NK-92 treated with Interleukin-12 subunit alpha and Interleukin-12 subunit beta, amount 100 ng/mL, for 24 hours (cell line): ENCODE results near the gene EEF1A1.
"Not testable (repeated sequence)": the region's sequence is repeated elsewhere in the genome, so short reads cannot be mapped to it uniquely, and the experiment has no call there.

ENCODE experiments used
- DNase-seq: peaks from one replicate; lab custom pipeline; 2025; lab: John Stamatoyannopoulos, UW

The EEF1A1 gene

GRCh38 chr6:73520688-73521350 is at the start of gene EEF1A1:
Gene EEF1A1 (minus strand): TSS chr6:73521032. CDS start chr6:73520026, 1,006 bp downstream.
- peak; percentile 99 for DNase-seq

DNA sequence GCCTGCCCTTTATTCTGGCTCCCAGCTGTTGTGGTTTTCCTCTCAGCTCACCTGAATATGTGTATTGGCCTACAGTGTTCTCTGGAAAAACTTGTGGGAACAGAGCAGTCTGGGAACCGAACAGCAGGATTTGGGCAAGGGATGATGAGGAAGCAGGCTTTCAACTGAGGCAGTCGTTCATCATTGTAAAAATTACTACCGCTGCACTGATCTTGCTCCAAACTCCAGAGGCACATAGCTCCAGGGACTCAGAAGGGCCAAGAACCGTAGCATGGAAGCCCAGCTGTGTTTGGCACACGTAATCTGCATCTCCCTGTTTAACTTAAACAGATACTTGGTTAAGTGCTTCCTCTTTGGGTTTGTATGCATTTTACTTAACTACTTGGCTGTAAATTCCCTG is 48.3 kb upstream of the EEF1A1 start:
- no peak for DNase-seq

DNA sequence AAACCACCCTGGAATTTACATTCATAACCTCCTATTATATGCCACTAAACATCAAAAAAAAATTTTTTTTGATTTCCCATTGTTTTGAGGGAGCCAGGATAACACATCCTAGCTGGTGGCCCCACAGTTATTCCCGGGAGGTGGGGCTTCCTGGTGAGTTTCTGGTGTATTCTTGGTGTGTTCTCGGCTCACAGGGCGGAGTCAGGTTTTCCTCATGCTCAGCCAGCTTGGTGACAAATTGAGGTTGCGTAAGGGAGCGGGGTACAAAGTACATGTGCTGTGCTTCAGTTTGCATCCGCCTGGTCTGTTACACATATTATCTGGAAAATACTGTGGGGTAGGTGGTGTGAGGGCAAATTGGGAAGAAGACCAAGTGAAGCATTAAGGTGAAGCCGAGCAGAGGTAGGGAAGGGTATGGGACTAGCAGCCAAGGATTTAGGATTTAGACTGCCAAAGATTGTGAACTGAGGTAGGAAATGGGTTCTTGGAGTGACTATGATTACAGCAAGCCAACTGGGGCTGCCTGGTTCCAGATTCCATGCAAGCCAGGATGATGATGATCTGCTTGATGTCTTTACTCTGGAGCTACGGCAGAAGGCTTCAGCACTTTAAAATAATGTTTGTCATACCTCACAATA is 46.2 kb upstream of the EEF1A1 start:
- DNase-seq: no peak

GRCh38 chr6:73566486-73566871 is 45.6 kb upstream of the EEF1A1 start:
- DNase-seq: not testable (repeated sequence)

DNA sequence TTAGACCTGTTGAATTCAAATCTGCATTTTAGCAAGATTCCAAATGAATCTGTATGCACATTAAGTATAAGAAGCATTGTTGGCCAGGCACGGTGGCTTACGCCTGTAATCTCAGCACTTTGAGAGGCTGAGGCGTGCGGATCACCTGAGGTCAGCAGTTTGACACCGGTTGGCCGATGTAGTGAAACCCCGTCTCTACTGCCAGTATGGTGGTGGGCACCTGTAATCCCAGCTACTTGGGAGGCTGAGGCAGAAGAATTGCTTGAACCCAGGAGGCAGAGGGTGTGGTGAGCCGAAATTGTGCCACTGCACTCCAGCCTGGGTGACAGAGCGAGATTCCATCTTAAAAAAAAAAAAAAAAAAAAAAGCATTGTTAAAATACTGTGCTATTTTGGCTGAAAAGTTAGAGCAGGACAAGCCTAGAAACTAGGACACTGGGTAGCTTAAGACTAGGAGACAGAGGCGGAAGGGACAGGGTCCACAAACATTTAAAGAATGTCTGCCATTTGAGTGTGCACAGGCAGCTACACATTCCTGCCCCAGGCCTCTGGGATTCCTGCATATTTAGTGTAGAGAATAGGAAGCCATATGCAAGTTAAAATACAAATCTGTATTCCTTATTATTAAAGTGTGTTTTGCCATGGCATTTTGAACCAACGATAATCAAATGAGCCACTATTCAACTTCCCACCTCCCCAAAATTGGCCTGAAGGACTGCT is 45.1 kb upstream of the EEF1A1 start:
- no peak for DNase-seq

DNA sequence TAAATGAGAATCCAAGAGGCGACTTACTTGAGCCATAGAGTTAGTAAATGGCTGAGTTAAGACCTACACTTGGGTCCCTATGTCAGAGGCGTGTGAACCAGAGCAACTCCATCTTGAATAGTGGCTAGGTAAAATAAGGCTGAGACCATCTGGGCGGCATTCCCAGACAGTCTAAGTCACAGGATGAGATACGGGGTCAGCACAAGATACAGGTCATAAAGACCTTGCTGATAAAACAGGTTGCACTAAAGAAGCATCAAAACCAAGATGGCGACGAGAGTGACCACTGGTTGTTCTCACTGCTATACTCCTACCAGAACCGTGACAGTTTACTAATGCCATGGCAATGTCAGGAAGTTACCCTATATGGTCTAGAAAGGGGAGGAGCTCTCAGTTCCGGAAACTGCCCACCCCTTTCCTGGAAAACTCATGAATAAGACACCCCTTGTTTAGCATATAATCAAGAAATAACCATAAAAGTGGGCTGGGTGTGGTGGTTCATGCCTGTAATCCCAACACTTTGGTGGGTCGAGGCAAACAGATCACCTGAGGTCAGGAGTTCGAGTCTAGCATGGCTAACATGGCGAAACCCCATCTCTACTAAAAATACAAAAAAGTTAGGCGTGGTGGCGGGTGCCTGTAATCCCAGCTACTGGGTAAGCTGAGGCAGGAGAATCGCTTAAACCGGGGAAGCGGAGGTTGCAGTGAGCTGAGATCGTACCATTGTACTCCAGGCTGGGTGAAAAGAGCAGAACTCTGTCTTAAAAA is 43.9 kb upstream of the EEF1A1 start:
- no peak for DNase-seq

GRCh38 chr6:73562558-73562957 is 41.7 kb upstream of the EEF1A1 start:
- no peak for DNase-seq

DNA sequence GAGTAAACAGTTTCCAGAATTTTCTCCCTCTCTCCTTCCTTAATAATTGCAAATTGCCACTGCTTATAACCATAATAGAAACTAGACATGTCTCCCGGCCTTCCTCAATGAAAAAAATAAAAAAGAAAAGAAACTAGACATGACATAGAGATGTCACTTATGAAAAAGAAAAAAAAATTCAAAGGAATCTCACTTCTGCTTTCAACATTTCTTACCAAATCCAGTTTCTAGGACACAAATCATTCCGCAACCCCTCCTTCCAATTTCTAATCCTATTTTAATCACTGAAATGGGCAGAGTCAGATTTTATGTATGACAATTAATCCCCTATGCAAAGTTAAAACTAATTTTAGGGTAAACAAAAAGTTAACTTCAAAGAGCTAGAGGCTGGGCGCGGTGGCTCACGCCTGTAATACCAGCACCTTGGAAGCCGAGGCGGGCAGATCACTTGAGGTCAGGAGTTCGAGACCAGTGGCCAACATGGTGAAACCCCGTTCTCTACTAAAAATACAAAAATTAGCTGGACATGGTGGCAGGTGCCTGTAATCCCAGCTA is 40.1 kb upstream of the EEF1A1 start:
- no peak for DNase-seq

GRCh38 chr6:73560182-73560732 is 39.4 kb upstream of the EEF1A1 start:
- DNase-seq: no peak

DNA sequence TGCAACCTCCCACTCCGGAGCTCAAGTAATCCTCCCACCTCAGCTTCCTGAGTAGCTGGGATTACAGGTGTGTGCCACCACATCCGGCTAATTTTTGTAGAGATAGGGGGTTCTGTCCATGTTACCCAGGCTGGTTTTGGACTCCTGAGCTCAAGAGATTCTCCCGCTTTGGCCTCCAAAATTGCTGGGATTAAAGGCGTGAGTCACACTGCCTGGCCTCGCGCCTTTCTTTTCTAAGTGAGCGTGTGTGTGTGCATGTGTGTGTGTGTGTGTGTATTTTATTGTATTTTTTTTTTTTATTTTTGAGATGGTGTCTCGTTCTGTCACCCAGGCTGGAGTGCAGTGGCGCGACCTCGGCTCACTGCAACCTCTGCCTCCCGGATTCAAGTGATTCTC is 38.6 kb upstream of the EEF1A1 start:
- not testable (repeated sequence) for DNase-seq

- no peak for DNase-seq
These were observed 38.0 kb upstream of the EEF1A1 start for GRCh38 chr6:73558624-73559398.

GRCh38 chr6:73556836-73557235 is 36.0 kb upstream of the EEF1A1 start:
- no peak for DNase-seq

GRCh38 chr6:73555380-73555949 is 34.6 kb upstream of the EEF1A1 start:
- DNase-seq: not testable (repeated sequence)

GRCh38 chr6:73551115-73551514 is 30.3 kb upstream of the EEF1A1 start:
- DNase-seq: not testable (repeated sequence)

GRCh38 chr6:73548458-73549446 is 27.9 kb upstream of the EEF1A1 start:
- DNase-seq: no peak

GRCh38 chr6:73547036-73547435 is 26.2 kb upstream of the EEF1A1 start:
- no peak for DNase-seq

GRCh38 chr6:73542891-73543290 is 22.1 kb upstream of the EEF1A1 start:
- no peak for DNase-seq

DNA sequence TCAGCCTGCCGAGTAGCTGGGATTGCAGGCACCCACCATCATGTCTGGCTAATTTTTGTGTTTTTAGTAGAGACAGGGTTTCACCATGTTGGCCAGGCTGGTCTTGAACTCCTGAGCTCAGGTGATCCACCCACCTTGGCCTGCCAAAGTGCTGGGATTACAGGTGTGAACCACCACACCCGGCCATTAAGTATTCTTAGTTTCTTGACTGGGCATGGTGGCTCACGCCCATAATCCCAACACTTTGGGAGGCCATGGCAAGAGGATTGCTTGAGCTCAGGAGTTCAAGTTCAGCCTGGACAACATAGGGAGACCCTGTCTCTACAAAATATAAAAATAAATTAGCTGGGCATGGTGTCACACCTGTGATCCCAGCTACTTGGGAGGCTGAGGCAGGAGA is 21.6 kb upstream of the EEF1A1 start:
- DNase-seq: not testable (repeated sequence)

DNA sequence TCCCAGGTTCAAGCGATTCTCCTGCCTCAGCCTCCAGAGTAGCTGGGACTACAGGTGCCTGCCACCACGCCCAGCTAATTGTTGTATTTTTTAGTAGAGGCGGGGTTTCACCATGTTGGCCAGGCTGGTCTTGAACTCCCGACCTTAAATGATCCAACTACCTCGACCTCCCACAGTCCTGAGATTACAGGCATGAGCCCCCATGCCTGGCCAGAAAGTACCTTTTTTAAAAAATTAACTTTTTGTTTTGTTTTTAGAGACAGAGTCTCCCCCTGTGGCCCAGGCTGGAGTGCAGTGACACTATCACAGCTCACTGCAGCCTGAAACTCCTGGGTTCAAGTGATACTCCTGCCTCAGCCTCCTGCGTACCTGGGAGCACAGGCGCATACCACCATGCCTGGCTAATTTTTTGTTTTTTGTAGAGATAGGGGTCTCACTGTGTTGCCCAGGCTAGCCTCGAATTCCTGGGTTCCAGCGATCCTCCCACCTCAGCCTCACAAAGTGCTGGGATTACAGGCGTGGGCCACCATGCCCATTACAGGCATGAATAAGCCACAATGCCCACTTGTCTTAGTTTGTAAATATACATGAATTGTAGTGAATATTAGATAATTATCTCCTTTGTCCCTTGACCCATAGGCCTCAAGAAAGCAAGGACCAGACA is 17.4 kb upstream of the EEF1A1 start:
- DNase-seq: no peak
